Activated CD4-positive, alpha-beta T cell treated with anti-CD3 and anti-CD28 coated beads, Interleukin-2, amount 10 ng/mL, durations not matched to agents 24 days and 14 days (primary cell): ENCODE results near the gene PTPRA. TPM values are rescaled to one million over a fixed set of nuclear protein-coding genes. Genes with fewer than 3 reads are reported as not detected.
"Not testable (repeated sequence)": the region's sequence is repeated elsewhere in the genome, so short reads cannot be mapped to it uniquely, and the experiment has no call there.

Experiments
- DNase-seq: peaks from one replicate; pipeline ENCODE4 v3.0.0; 2022
- H3K27ac Mint-ChIP-seq: one replicate; pipeline ENCODE4 v1.8.0; 2022; ENCODE audit warnings: mild to moderate bottlenecking, mixed read lengths
- H3K27me3 Mint-ChIP-seq: one replicate; pipeline ENCODE4 v1.8.0; 2022; ENCODE audit warnings: mixed read lengths
- H3K36me3 Mint-ChIP-seq: one replicate; pipeline ENCODE4 v1.8.0; 2022; ENCODE audit warnings: low read depth, mild to moderate bottlenecking, mixed read lengths
- H3K4me1 Mint-ChIP-seq: one replicate; pipeline ENCODE4 v1.8.0; 2021; ENCODE audit warnings: mixed read lengths
- H3K4me3 Mint-ChIP-seq: one replicate; pipeline ENCODE4 v1.8.0; 2022; ENCODE audit warnings: mild to moderate bottlenecking, moderate library complexity, mixed read lengths
- H3K9me3 Mint-ChIP-seq: one replicate; pipeline ENCODE4 v1.8.0; 2021; ENCODE audit warnings: mixed read lengths
- intact Hi-C: fragments of 100-400 bp; cut with micrococcal nuclease; formaldehyde crosslinking; loops from one replicate; pipeline ENCODE4 v1.15.1; 2023
- total RNA-seq: library from RNA; stranded (reverse); gene quantifications from 2 replicates; pipeline ENCODE4 v1.2.3, GENCODE V29; 2022

Gene PTPRA
- total RNA-seq, 1 donor from 2014 or later = 71.5 TPM

DNA sequence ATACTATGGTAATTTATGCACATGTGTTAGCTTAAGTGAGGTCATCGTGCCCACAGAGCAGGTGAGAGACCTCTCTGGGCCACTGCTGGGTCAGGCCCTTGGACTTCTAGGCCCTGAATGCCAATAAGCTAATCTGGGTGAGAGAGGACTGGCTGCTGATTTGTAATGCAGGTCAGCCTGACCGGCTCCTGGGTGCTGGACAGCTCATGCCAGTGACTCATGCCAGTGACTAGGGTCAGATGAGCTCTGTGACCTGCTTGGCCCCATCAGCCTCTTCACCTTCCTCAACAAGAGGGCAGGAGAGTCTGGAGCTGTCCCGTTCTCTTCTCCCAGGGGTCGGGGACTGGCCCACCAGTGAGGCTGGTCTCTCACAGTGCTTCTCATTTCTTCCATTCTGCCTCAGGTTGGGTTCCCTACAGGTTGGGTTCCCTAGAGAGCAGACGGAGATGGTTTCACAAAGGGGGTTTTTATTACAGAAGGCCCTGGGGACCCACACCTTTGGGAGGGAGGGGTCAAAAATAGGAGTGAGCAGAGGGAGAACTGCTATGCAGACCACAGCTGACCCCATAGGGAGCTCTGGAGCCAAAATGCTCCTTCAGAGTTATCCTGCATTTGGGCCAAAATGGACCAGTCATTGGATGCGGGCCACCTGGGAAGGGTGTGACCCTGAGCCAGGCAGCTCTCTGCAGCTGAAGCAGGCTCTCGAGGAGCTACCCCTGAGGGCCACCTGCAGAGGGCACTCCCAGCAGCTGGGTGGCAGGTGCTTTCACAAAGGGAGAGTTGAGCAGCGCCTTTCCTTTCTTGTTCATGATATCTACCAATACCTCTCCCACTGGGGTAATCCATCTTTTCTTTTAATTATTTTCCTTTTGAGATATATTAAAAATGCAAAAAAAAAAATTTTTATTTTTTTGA lies 196.0 kb downstream of the PTPRA start:
- peaks cover 18% of the 10 kb centered on the region for H3K4me1 Mint-ChIP-seq
- peaks cover 9% of the 10 kb centered on the region for H3K36me3 Mint-ChIP-seq
- H3K4me3 Mint-ChIP-seq = no peak overlapping the region
- peaks cover 1% of the 10 kb centered on the region for H3K27me3 Mint-ChIP-seq
- intact Hi-C loops = no loop called here
- H3K27ac Mint-ChIP-seq = no peak overlapping the region
- H3K9me3 Mint-ChIP-seq = no peaks in the 10 kb centered on the region
- DNase-seq = peak; percentile 73

DNA sequence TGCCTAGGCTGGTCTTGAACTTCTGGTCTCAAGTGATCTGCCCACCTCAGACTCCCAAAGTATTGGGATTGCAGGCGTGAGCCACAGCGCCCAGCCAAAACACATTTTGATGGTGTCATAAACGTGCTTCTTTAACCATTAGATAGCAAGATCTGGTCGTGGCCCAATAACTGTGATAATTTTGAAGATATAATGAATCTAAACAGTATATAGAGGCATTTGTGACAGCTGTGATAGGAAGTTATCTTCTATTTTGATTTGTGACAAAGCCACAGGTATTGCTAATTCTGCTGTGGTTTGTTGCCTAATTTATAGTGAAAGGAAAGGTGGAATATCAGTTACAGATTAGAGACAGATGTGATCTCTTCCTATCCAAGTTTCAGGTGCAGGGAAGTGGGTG lies 197.4 kb downstream of the PTPRA start:
- no peaks in the 10 kb centered on the region for H3K9me3 Mint-ChIP-seq
- H3K4me1 Mint-ChIP-seq = peaks cover 22% of the 10 kb centered on the region
- H3K27me3 Mint-ChIP-seq = peaks cover 4% of the 10 kb centered on the region
- peak overlapping the region; percentile 73 for H3K4me3 Mint-ChIP-seq
- intact Hi-C loops = no loop called here
- peaks cover 4% of the 10 kb centered on the region for H3K36me3 Mint-ChIP-seq
- peak overlapping the region; percentile 21 for H3K27ac Mint-ChIP-seq
- DNase-seq = no peak

DNA sequence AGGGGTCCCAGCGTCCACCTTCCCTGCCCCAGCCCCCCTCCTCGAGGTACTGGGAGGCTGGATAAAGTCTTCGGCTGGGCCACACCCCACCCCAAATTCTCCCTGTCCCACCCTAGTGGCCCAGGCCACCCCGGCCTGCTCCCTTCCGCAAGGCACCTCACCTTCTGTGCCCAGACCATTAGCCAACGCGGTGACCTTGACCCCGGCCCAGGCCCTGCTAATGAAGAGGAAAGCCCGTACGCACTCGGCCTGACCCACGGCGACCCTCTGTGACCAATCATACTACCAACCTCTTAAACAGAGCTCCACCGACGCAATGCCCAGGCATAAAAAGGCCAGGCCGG lies 198.0 kb downstream of the PTPRA start:
- Mint-ChIP-seq H3K9me3 (no peaks in the 10 kb centered on the region), H3K4me1 (peaks cover 22% of the 10 kb centered on the region), H3K4me3 (peak overlapping the region; percentile 73), H3K27ac (no peak overlapping the region), H3K27me3 (peaks cover 4% of the 10 kb centered on the region), H3K36me3 (peaks cover 4% of the 10 kb centered on the region)
- DNase-seq = no peak
- intact Hi-C loops = no loop called here

DNA sequence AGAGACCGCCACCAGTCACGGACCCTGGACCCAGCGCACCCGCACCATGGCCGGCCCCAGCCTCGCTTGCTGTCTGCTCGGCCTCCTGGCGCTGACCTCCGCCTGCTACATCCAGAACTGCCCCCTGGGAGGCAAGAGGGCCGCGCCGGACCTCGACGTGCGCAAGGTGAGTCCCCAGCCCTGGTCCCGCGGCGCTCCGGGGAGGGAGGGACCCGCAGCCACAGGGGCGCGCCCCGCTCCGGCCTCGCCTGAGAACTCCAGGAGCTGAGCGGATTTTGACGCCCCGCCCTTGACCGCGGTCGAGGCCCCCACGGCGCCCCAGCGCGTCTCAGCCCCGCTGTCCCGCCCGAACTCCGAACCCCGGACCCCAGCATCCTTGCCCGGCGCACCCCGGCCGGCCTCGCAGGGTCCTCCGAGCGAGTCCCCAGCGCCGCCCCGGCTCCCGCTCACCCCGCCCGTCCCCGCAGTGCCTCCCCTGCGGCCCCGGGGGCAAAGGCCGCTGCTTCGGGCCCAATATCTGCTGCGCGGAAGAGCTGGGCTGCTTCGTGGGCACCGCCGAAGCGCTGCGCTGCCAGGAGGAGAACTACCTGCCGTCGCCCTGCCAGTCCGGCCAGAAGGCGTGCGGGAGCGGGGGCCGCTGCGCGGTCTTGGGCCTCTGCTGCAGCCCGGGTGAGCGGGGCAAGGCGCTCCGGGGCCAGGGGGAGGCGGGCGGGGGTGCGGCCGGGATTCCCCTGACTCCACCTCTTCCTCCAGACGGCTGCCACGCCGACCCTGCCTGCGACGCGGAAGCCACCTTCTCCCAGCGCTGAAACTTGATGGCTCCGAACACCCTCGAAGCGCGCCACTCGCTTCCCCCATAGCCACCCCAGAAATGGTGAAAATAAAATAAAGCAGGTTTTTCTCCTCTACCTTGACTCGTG lies 198.6 kb downstream of the PTPRA start, which contains the start of gene OXT:
OXT (plus strand) TSS at position 11 of the 920 bp plus-strand sequence; CDS start at position 47, 36 bp downstream.
- intact Hi-C loops = no loop called here
- Mint-ChIP-seq H3K4me1 (peaks cover 24% of the 10 kb centered on the region), H3K27me3 (peaks cover 4% of the 10 kb centered on the region), H3K27ac (peak within 1 kb of the TSS; percentile 68), H3K4me3 (peak within 1 kb of the TSS; percentile 73), H3K36me3 (peaks cover 4% of the 10 kb centered on the region), H3K9me3 (no peaks in the 10 kb centered on the region)
- peak; percentile 88 for DNase-seq

DNA sequence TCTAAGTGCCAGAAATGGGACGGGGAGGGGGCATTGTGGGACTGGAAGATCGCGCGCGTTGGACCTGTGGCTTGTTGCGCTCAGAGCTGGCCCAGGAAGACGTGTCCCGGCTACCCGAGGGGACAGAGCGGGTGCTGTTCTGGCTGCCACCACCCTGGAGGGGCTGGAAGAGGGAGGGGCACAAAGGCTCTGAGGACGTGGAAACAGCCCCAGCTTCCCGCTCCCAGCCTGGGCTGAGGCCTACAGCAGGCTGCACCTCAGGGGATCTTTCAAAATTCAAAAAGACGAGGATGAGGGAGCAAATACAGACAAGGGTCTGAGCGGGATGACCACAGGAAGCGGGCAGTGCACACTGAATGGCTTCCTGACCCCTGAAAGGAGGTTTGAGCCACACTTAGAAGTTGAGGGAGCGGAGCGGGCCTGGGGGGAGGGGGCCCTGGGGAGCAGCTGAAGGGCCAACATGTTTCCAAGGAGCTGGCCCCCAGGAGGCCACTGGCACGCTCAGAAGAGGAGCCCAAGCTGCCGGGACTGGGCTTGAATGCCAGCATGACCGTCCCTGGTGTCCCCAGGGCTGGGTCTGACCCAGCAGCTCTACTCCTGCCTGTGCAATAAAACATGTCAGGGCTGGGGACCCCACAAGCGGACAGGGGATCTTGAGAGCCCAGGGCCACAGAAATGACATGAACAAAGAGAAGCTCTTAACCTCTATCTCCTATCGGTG lies 199.4 kb downstream of the PTPRA start:
- peaks cover 29% of the 10 kb centered on the region for H3K4me1 Mint-ChIP-seq
- peaks cover 4% of the 10 kb centered on the region for H3K36me3 Mint-ChIP-seq
- H3K9me3 Mint-ChIP-seq = peaks cover 1% of the 10 kb centered on the region
- peak overlapping the region; percentile 68 for H3K27ac Mint-ChIP-seq
- H3K27me3 Mint-ChIP-seq = peaks cover 4% of the 10 kb centered on the region
- no peak for DNase-seq
- intact Hi-C loops = no loop called here
- H3K4me3 Mint-ChIP-seq = peak overlapping the region; percentile 73

DNA sequence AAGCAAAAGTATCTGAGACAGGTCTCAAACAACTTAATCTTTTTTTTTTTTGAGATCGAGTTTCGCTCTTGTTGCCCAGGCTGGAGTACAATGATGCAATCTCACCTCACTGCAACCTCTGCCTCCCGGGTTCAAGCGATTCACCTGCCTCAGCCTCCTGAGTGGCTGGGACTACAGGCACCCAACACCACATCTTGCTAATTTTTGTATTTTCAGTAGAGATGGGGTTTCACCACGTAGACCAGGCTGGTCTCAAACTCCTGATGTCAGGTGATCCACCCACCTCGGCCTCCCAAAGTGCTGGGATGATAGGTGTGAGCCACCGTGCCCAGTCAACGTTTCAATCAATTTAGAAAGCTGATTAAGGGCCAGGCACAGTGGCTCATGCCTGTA lies 200.0 kb downstream of the PTPRA start:
- H3K27me3 Mint-ChIP-seq, H3K36me3 Mint-ChIP-seq, H3K4me3 Mint-ChIP-seq, H3K27ac Mint-ChIP-seq, DNase-seq, intact Hi-C loops, H3K9me3 Mint-ChIP-seq: not testable (repeated sequence)
- peaks cover 33% of the 10 kb centered on the region for H3K4me1 Mint-ChIP-seq

DNA sequence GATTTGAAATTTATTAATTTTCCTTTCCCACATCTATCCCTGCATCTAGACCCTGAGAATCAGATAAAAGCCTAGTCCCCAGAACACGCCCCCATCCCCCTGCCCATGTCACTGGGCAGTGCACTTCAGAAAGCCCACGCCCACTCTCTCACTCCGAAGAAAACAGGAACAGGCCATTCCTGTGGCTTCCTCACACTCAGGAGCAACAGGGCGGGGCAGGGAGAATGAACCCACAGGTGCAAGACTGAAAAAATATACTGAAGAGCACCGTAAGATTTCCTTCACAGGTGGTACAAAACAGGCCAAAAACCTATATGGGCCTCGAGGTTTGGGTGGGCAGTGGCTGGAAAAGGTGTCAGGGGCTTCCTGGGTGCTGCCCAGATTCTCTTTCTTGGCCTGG lies 201.5 kb downstream of the PTPRA start:
- intact Hi-C loops = no loop called here
- H3K27me3 Mint-ChIP-seq = peaks cover 15% of the 10 kb centered on the region
- H3K36me3 Mint-ChIP-seq = peaks cover 2% of the 10 kb centered on the region
- no peak overlapping the region for H3K27ac Mint-ChIP-seq
- no peak overlapping the region for H3K4me3 Mint-ChIP-seq
- H3K9me3 Mint-ChIP-seq = peaks cover 6% of the 10 kb centered on the region
- H3K4me1 Mint-ChIP-seq = peaks cover 33% of the 10 kb centered on the region
- DNase-seq = no peak

DNA sequence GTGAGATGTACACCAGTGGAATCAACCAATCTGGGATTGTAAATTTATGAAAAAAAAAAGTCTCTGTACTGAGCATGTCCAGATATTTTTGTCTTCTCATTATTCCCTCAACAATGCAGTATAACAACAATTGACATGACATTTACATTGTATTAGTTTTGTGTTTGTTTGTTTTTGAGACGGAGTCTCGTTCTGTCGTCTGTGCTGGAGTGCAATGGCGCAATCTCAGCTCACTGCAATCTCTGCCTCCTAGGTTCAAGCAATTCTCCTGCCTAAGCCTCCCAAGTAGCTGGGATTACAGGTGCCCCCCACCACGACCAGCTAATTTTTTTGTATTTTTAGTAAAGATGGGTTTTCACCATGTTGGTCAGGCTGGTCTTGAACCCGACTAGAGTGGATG lies 202.0 kb downstream of the PTPRA start:
- intact Hi-C loops, H3K27ac Mint-ChIP-seq, H3K36me3 Mint-ChIP-seq, H3K9me3 Mint-ChIP-seq, H3K4me3 Mint-ChIP-seq, DNase-seq: not testable (repeated sequence)
- H3K27me3 Mint-ChIP-seq = peaks cover 19% of the 10 kb centered on the region
- H3K4me1 Mint-ChIP-seq = peaks cover 33% of the 10 kb centered on the region

DNA sequence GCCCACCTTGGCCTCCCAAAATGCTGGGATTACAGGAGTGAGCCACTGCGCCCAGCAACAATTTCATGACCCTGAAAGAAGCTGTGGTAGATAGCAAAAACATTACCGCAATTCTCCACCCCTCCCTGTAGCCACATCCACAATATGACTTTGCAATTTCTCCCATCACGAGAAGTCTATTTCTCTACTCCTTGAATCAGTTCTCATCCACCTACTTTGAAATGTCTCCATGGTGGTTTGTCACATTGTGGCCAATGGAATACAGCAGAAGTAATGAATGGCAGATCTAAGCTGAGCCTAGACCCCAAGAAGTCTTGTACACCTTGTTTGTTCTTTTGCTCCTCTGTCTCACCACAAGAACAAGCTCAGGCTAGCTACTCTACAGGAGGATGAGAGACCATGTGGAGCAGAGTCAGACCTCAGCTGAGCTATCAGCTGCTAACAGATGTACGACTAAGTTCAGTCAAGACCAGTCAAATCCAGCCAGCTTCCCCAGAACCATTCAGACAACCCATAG lies 204.4 kb downstream of the PTPRA start:
- Mint-ChIP-seq H3K27me3 (peaks cover 39% of the 10 kb centered on the region), H3K4me1 (peaks cover 24% of the 10 kb centered on the region), H3K27ac (peak overlapping the region; percentile 21), H3K4me3 (peak overlapping the region; percentile 32), H3K36me3 (peaks cover 2% of the 10 kb centered on the region), H3K9me3 (peaks cover 6% of the 10 kb centered on the region)
- DNase-seq = peak; percentile 75
- intact Hi-C loops = no loop called here

DNA sequence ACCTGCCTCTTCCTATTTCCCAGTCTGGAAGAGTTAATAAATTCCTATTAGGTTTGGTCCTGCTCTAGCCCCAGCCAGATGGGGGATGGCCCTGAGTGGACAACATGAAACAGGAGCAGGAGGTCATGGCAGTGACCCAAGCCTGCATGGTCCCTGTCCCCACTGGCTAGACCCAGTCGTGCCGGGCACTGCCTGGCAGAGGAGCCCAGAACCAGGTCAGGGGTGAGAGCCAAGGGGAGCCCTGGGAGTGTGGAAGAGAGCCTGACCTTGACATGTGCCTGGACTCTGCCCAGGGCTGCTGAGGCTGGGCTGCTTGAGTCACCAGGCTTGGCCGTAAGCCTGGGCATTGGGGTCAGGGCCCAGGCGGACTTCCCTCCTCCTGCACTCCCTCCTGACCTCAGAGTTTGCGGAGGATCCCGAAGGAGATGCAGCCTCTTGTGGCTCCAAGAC lies 207.7 kb downstream of the PTPRA start:
- peaks cover 6% of the 10 kb centered on the region for H3K9me3 Mint-ChIP-seq
- no peak overlapping the region for H3K4me3 Mint-ChIP-seq
- peaks cover 56% of the 10 kb centered on the region for H3K27me3 Mint-ChIP-seq
- peaks cover 18% of the 10 kb centered on the region for H3K4me1 Mint-ChIP-seq
- DNase-seq = no peak
- peaks cover 2% of the 10 kb centered on the region for H3K36me3 Mint-ChIP-seq
- H3K27ac Mint-ChIP-seq = no peak overlapping the region
- intact Hi-C loops = loop anchor here (5.0 kb wide), 1 partner anchor 36 kb away; no protein-coding TSS in a partner anchor

DNA sequence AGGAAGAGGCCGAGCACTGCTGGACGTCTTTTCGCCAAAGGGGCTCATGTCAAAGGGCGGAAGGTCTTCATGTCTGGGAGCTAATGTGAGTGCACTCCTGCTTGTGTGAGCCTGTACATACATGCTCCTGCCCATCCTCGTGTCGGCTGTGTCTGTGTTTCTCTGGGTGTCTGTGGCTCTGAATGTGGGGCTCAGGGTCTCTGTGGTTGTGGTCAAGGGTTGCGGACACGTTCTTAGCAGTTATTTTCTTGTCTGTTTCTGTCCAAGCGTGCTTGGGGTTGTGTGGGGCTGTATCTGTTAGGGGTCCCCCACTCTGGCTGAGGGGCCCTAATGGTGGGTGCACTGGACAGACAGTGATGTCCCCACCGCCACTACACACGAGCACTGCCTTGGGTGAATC lies 208.4 kb downstream of the PTPRA start:
- H3K4me3 Mint-ChIP-seq = peak overlapping the region; percentile 76
- H3K4me1 Mint-ChIP-seq = peaks cover 18% of the 10 kb centered on the region
- intact Hi-C loops = loop anchor here (5.0 kb wide), 1 partner anchor 36 kb away; no protein-coding TSS in a partner anchor
- peaks cover 56% of the 10 kb centered on the region for H3K27me3 Mint-ChIP-seq
- DNase-seq = no peak
- peaks cover 2% of the 10 kb centered on the region for H3K36me3 Mint-ChIP-seq
- H3K9me3 Mint-ChIP-seq = peaks cover 6% of the 10 kb centered on the region
- H3K27ac Mint-ChIP-seq = no peak overlapping the region

DNA sequence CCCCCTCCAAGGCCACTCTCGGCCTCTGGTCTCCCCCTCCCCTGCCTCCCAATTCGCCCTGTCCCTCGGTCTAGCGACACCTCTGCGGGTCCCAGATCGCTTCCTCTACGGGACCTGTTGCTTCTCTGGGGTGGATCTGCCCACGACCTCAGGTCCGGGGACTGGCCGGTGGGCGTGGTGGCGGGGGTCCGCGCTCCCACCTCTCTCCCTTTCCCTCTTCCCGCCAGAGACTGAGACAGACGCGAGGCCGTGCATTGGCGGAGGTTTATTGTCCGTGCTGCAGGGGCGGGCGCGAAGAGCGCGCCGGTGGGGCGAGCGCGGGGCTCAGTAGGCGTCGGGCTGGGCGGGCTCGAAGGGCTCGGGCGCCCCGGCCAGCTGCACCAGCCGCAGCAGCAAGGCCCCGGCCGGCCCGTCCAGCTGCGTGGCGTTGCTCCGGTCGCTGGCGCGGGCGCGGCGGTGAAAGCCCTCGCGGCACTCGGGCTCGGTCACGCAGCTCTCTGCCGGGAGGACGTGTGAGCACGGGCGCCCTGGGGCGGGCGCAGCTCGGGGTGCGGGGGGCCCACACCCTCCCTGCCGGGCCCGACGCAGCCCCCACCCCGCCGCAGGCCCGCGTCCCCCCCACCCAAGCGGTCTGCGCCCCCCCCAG lies 209.1 kb downstream of the PTPRA start:
- peak overlapping the region; percentile 76 for H3K4me3 Mint-ChIP-seq

More for the DNA sequence above, 209.1 kb downstream of the PTPRA start:
- intact Hi-C loops = loop anchor here (5.0 kb wide), 1 partner anchor 35 kb away; no protein-coding TSS in a partner anchor
- H3K27me3 Mint-ChIP-seq = peaks cover 58% of the 10 kb centered on the region
- H3K36me3 Mint-ChIP-seq = peaks cover 2% of the 10 kb centered on the region
- peak; percentile 65 for DNase-seq
- H3K4me1 Mint-ChIP-seq = peaks cover 12% of the 10 kb centered on the region
- H3K27ac Mint-ChIP-seq = no peak overlapping the region
- H3K9me3 Mint-ChIP-seq = peaks cover 6% of the 10 kb centered on the region
